ENCODE data around the gene POLE. TPM values are rescaled to one million over a fixed set of nuclear protein-coding genes. Genes with fewer than 3 reads are reported as not detected.

Gene POLE
- total and polyA plus RNA-seq, 2 experiments from 2014 or later = 19.3 to 46.1 TPM

- Histone ChIP-seq H3K36me3 (no peaks in the 10 kb centered on the region), H3K27me3 (peaks cover 62% of the 10 kb centered on the region), H3K9me3 (ENCODE audit: low read depth) (no peaks in the 10 kb centered on the region), H3K27ac (no peak within 1 kb of the TSS), H3K4me1 (ENCODE audit: low read depth) (no peaks in the 10 kb centered on the region), H3K4me3 (peak within 1 kb of the TSS; percentile 21)
- no peak for TF ChIP-seq CTCF (IDR thresholded peaks at IDR 0.05; ENCODE audit: low read depth, low read length)
- no peak for DNase-seq (ENCODE audit: low read depth in 1 of 2, low spot score in 1 of 2)
Observed at GRCh38 chr12:132618683-132619043, 68.5 kb downstream of the POLE start, which contains the start of gene P2RX2. Gene P2RX2, plus strand, starts transcription at chr12:132618776. Its CDS starts 41 bp downstream, at chr12:132618817.

GRCh38 chr12:132617822-132618682 lies 69.1 kb downstream of the POLE start:
- DNase-seq (ENCODE audit: low read depth in 1 of 2, low spot score in 1 of 2) = no peak
- Histone ChIP-seq H3K27me3 (peaks cover 67% of the 10 kb centered on the region), H3K36me3 (no peaks in the 10 kb centered on the region), H3K4me1 (ENCODE audit: low read depth) (no peaks in the 10 kb centered on the region), H3K27ac (no peak overlapping the region), H3K9me3 (ENCODE audit: low read depth) (no peaks in the 10 kb centered on the region), H3K4me3 (peak overlapping the region; percentile 21)
- no peak for TF ChIP-seq CTCF (IDR thresholded peaks at IDR 0.05; ENCODE audit: low read depth, low read length)

GRCh38 chr12:132617135-132617701 lies 69.9 kb downstream of the POLE start:
- no peak for DNase-seq (ENCODE audit: low read depth in 1 of 2, low spot score in 1 of 2)
- H3K4me3 ChIP-seq = no peak overlapping the region
- peaks cover 74% of the 10 kb centered on the region for H3K27me3 ChIP-seq
- TF ChIP-seq CTCF (IDR thresholded peaks at IDR 0.05; ENCODE audit: low read depth, low read length) = no peak
- H3K4me1 ChIP-seq (ENCODE audit: low read depth) = no peaks in the 10 kb centered on the region
- no peaks in the 10 kb centered on the region for H3K36me3 ChIP-seq
- H3K27ac ChIP-seq = no peak overlapping the region
- no peaks in the 10 kb centered on the region for H3K9me3 ChIP-seq (ENCODE audit: low read depth)

- no peak overlapping the region for H3K27ac ChIP-seq
- H3K36me3 ChIP-seq = no peaks in the 10 kb centered on the region
- H3K27me3 ChIP-seq = peaks cover 86% of the 10 kb centered on the region
- H3K4me3 ChIP-seq = no peak overlapping the region
- H3K9me3 ChIP-seq (ENCODE audit: low read depth) = no peaks in the 10 kb centered on the region
- no peak for DNase-seq (ENCODE audit: low read depth in 1 of 2, low spot score in 1 of 2)
- no peak for TF ChIP-seq CTCF (IDR thresholded peaks at IDR 0.05; ENCODE audit: low read depth, low read length)
- no peaks in the 10 kb centered on the region for H3K4me1 ChIP-seq (ENCODE audit: low read depth)
Observed at GRCh38 chr12:132615579-132616038, 71.5 kb downstream of the POLE start.

GRCh38 chr12:132614861-132615578 lies 72.1 kb downstream of the POLE start:
- Histone ChIP-seq H3K27ac (no peak overlapping the region), H3K27me3 (peaks cover 86% of the 10 kb centered on the region), H3K36me3 (no peaks in the 10 kb centered on the region), H3K4me3 (no peak overlapping the region), H3K4me1 (ENCODE audit: low read depth) (no peaks in the 10 kb centered on the region), H3K9me3 (ENCODE audit: low read depth) (no peaks in the 10 kb centered on the region)
- peak; percentile 88 to 90 for DNase-seq (ENCODE audit: low read depth in 1 of 2, low spot score in 1 of 2)
- TF ChIP-seq CTCF (IDR thresholded peaks at IDR 0.05; ENCODE audit: low read depth, low read length) = peak; percentile 91

Measured in cardiac muscle cell (in vitro differentiated cells and primary cell).